ENCODE measurements around the gene LILRB3.
"Not testable (repeated sequence)": the region's sequence is repeated elsewhere in the genome, so short reads cannot be mapped to it uniquely, and the experiment has no call there.

LILRB3 gene

GRCh38 chr19:54189145-54189734 is 33.6 kb downstream of the LILRB3 start, which contains the start of gene MBOAT7:
Gene MBOAT7, minus strand, starts transcription at chr19:54189580. Its CDS starts 1,072 bp downstream, at chr19:54188508.
- no peak for DNase-seq

GRCh38 chr19:54188215-54188871 is 34.5 kb downstream of the LILRB3 start:
- DNase-seq, result peak; percentile 82

DNA sequence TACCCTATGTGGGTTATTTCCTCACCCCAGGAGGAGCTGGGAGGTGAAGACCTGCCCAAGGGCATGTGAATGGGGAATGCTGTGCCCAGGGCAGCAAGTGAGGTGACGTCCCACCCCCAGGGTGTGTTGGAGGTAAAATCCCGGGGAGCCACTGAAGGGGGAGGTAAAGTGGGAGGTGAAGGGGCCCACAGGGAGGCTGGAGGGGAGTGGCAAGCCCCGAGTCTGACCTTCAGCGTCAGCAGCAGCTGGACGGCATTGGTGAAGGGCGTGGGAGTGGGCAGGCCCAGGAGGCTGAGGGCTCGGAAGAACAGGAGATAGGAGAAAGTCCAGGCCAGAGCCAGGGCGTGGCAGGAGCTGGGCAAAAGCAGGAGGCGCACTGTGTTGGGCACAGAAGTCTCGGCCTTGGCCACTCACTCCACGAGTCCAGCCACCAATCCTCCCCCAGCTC is 35.8 kb downstream of the LILRB3 start:
- DNase-seq, result no peak

DNA sequence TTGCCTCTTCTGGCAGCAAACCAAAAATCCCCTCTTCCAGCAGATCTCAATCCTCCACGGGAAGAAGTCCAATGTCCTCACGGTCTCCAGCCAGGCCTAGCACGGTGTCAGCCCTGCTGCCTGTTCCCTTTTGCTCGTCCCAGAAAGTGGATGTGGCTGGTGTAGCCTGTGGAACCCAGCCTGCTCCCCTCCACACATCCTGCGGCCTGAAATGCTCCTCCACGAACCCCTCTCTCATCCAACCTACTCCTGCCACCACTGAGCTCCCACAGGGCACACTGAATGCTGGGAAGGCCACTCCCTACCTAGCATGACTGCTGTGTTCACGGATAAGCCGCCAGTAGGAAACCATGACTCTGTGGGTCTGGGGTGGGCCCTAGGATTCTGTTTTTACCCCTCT is 36.5 kb downstream of the LILRB3 start:
- DNase-seq, result no peak

DNA sequence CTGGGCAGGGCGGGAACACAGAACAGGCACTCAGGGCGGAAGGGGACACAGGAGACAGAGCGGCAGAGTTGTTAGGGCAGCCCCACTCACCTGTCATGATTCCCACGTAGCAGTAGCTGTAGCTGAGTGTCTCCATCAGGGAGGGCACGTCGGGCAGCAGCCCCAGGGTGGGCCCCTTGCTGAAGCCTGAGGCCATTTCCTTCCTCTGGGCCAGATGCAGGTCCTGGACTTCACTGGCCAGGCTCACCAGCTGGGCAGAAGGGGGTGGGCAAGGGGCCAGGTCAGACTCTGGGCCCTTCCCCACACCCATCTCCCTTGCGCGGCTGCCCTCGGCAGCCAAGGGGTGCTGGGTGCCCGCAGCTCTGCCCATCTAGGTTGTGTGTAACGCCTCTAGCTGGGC is 39.4 kb downstream of the LILRB3 start:
- no peak for DNase-seq

DNA sequence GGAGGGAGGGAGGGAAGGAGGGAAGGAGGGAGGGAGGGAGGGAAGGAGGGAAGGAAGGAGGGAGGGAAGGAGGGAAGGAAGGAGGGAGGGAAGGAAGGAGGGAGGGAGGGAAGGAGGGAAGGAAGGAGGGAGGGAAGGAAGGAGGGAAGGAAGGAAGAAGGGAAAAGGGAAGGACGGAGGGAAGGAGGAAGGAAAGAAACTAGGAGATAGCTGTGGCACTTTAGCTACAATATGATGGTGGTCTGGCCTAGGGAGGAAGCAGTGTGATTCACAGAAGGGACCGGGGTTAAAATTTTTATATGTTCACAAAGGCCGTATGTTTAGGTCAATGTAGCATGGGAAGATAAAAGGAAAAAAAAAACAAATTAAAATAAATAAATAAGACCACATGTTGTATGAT is 40.9 kb downstream of the LILRB3 start:
- not testable (repeated sequence) for DNase-seq

DNA sequence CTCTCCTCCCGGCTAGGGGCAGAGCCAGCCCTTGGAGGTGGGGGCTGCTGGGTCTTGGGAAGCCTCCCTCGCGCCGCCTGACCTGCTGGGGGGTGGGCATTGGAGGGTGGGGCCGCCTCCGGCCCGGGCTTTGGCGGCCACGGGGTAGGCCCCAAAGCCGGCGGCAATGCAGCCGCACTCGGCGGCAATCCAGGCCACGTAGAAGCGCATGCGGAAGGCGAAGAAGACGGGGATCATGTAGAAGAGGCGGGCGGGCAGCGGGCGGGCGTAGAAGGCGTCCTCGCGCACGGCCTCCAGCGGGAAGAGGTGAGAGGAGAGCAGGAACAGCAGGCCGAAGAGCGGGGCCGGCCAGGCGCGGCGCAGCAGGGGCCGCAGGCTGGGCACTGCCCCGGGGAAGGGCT is 42.1 kb downstream of the LILRB3 start:
- DNase-seq, result no peak

- DNase-seq, result peak; percentile 81
Measured at GRCh38 chr19:54179921-54180461, 42.8 kb downstream of the LILRB3 start.

DNA sequence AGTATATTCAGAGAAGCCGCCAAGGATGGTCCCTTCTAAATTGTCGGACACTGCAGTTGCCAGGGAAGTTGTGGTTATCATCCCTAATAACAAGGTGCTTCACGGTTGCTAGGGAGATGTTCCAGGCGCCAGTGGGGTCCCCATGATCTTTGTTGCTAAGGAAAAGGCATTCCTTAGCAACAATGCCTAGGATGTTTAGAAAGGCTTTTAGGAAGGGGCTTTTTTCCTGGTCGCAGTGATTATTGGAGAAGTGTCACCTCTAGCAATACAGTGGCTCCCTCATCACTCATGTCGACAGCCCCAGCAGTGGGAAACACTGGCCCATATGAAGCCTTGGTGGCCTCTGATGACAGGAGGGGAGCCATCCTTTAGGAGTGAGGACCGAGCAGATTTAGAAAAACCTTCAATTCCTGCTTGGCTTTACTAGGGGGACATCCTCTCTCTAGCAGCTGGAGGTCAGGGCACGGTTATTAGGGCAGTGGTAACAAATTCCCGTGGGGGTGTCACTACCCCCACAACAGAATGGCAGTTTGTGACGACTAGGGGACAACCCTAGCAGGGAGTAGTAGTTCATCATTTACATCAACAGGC is 43.5 kb downstream of the LILRB3 start:
- no peak for DNase-seq

DNA sequence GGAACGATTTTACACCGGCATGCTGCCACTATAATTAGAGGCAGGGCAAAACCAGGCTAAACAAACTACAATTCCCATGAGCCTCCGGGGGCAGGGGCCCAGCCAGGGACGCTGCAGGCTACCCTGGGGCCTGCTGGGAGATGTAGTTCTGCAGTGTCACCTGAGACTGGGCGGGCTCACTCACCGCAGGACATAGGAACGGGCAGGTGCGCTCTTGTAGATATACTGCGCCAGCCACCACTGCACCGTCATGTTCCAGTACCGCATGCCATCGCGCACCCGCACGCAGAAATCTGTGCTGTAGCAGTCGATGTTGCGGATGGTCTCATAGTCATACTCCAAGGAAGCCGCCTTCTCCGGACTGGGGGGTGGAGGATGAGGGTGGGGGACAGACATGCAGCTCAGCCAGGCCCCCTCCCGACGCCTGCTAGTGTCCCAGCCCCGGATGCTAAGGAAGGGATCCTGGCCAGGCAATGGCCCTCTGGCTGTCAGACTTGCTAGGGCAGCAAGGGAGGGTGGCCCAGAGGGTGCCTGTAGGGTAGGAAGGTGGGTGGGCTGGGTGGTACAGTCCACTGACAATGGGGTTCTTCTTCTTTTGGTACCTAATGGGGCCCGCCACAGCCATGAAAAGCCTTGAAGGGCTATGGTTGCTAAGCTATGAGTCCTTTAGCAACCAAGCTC is 44.1 kb downstream of the LILRB3 start:
- no peak for DNase-seq

GRCh38 chr19:54173951-54174834 is 48.6 kb downstream of the LILRB3 start:
- no peak for DNase-seq

DNA sequence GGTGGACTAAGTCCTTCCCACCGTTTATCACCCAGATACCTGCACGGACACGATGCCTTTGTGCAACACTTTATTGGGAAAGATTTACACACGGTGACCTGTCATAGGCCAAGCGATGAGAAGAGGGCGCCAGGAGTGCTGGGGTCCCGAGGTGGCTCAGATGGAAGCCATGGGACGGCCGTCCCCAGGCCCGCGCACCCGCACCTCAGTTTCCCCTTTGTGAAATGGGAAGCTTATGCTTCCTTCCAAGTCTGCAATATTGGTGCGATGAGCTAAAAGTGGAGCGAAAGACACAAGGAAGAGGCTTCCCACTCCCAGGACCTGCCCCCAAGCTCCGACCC is 49.5 kb downstream of the LILRB3 start:
- no peak for DNase-seq

DNA sequence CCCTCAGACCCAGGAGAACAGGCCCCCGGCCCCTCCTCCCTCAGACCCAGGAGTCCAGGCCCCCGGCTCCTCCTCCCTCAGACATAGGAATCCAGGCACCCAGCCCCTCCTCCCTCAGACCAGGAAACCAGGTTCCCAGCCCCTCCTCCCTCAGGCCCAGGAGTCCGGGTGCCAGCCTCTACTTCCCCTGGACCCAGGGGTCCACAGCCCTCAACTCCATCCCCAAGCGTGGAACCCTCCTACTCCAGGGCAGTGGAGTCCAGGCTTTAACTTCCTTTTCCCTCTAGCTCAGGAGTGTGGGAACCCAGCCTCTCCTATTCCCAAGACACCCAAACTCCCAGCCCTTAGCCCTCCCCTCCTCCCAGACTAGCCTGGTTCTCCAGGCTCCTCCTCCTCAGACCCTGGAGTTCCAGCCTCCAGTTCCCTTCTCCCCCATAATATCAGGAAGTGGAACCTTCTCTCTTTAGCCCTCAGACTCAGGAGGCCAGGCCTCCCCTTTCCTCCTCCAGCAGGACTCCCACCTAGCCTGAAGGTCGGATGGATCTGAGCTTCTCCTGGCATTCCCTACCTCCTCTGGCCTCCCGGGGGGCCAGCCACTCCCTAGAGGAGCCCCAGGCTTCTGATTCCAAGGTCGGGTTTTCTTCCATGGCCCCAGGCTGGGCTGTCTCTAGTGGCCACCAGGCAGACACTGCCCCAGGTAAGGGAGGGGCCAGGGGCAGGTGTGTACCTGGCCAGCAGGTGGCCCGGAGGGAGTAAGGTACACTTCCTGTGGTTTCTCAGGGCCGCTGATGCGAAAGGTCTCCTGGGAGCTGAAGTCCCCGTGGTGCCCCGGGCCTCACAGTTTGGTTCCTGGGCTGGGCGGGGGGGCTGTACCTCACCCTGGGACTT is 50.1 kb downstream of the LILRB3 start, which contains the start of gene TMC4:
Gene TMC4, minus strand, starts transcription at position 690 of the 888 bp plus-strand sequence. Its CDS starts 43 bp downstream, at position 647.
- DNase-seq, result peak; percentile 19

DNA sequence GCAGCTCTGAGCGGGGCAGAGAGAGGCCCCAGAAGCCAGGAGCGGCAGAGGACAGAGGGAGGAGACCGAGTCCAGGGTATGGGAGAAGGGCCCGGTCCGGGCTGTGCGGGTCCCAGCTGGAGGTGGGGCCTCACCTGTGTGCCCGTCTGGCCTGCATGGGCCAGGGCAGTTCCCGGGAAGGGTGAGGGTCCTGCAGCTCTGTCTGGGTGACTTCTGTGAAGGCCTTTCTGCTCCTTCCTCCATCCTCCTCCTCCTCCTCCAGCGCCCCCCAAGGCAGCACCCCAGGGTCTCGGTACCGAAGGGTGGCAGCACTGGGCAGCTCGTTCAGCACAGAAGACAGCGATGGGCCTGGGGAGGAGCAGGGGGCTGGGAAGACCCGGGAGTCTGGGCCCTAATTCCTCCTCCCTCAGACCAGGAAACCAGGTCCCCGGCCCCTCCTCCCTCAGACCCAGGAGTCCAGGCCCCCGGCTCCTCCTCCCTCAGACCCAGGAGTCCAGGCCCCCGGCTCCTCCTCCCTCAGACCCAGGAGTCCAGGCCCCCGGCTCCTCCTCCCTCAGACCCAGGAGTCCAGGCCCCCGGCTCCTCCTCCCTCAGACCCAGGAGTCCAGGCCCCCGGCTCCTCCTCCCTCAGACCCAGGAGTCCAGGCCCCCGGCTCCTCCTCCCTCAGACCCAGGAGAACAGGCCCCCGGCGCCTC is 50.9 kb downstream of the LILRB3 start:
- DNase-seq, result not testable (repeated sequence)

- DNase-seq, result no peak
Measured at GRCh38 chr19:54169149-54169740, 53.6 kb downstream of the LILRB3 start.

DNA sequence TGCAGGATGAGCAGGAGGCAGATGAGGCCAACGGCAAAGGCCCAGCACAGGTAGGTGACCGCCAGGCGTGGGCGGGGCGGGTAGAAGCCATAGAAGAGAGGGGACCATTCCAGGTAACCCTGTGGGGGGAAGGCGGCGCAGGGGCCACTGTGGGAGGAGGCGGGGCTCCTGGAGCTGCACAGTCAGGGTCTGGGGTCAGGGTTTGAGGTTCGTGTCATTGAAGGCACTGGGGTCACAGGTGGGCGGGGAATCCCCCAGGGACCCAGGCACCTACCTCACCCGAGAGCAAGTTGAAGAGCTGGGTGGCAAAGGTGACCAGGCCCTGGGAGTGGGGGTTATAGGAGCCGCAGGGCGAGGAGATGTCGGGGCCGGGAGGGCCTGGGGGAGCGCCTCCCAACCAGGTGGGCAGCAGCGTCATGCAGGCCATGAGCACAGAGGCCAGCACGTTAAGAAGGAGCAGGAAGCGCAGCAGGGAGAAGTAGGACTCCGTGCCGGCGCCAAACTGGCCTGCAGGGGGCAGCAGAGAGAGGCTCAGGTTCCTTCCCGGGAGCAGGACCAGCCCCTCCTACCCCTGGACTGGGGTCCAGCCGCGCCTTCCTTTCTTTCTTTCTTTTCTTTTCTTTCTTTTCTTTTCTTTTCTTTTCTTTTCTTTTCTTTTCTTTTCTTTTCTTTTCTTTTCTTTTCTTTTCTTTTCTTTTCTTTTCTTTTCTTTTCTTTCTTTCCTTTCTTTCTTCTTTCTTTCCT is 54.5 kb downstream of the LILRB3 start:
- DNase-seq, result peak; percentile 88

All from MV-4-11 (cell line).